Neural progenitor cell (in vitro differentiated cells): ENCODE data around the gene TPPP2. TPM values are rescaled to one million over a fixed set of nuclear protein-coding genes. Genes with fewer than 3 reads are reported as not detected.
A peak's percentile ranks its signal among the peaks of the same experiment; 100 is the strongest.

Experiments
- DNase-seq: peaks from one replicate; pipeline ENCODE4 v3.0.0-alpha.2; 2016; ENCODE audit warnings: low spot score
- H2AFZ ChIP-seq: fragments of 200-600 bp; sonication (generic); replicated peaks from 2 replicates; pipeline ENCODE4 v1.6.1; 2016; ENCODE audit warnings: antibody characterized with exemption
- H3F3A ChIP-seq: fragments of 200-600 bp; sonication (generic); 2 replicates; pipeline ENCODE4 v1.6.1; 2016; ENCODE audit warnings: antibody characterized with exemption, low read depth
- H3K27ac ChIP-seq: fragments of 200-600 bp; sonication (generic); 2 replicates; pipeline ENCODE4 v1.5.1; 2016; ENCODE audit warnings: mild to moderate bottlenecking
- H3K27me3 ChIP-seq: fragments of 200-600 bp; sonication (generic); 2 replicates; pipeline ENCODE4 v1.6.1; 2016; ENCODE audit warnings: mild to moderate bottlenecking, moderate library complexity
- H3K36me3 ChIP-seq: fragments of 200-600 bp; sonication (generic); 2 replicates; pipeline ENCODE4 v1.5.1; 2016
- H3K4me1 ChIP-seq: fragments of 200-600 bp; sonication (generic); 2 replicates; pipeline ENCODE4 v1.6.1; 2016; ENCODE audit warnings: mixed run types
- H3K4me2 ChIP-seq: fragments of 200-600 bp; sonication (generic); 2 replicates; pipeline ENCODE4 v1.6.1; 2016
- H3K4me3 ChIP-seq: fragments of 200-600 bp; sonication (generic); 2 replicates; pipeline ENCODE4 v1.5.1; 2016
- H3K79me2 ChIP-seq: fragments of 200-600 bp; sonication (generic); 2 replicates; pipeline ENCODE4 v1.6.1; 2016; ENCODE audit warnings: low read depth
- H3K9ac ChIP-seq: fragments of 200-600 bp; sonication (generic); 2 replicates; pipeline ENCODE4 v1.6.1; 2016
- H3K9me3 ChIP-seq: fragments of 200-600 bp; sonication (generic); 2 replicates; pipeline ENCODE4 v1.5.1; 2016; ENCODE audit warnings: low read depth
- H4K20me1 ChIP-seq: fragments of 200-600 bp; sonication (generic); 2 replicates; pipeline ENCODE4 v1.6.1; 2016; ENCODE audit warnings: low read depth
- H3K27ac Mint-ChIP-seq: 3 replicates; pipeline ENCODE4 v1.8.0; 2021; ENCODE audit warnings: mixed read lengths
- H3K27me3 Mint-ChIP-seq: 2 replicates; pipeline ENCODE4 v1.8.0; 2022; ENCODE audit warnings: low read depth, mild to moderate bottlenecking, inconsistent platforms, moderate library complexity, mixed read lengths; ENCODE audit not compliant: insufficient read depth
- H3K36me3 Mint-ChIP-seq: 3 replicates; pipeline ENCODE4 v1.8.0; 2021; ENCODE audit warnings: mixed read lengths
- H3K4me1 Mint-ChIP-seq: 3 replicates; pipeline ENCODE4 v1.8.0; 2021; ENCODE audit warnings: mixed read lengths
- H3K4me3 Mint-ChIP-seq: 3 replicates; pipeline ENCODE4 v1.8.0; 2021; ENCODE audit warnings: mild to moderate bottlenecking, moderate library complexity, mixed read lengths
- H3K9me3 Mint-ChIP-seq: 3 replicates; pipeline ENCODE4 v1.8.0; 2020; ENCODE audit warnings: mixed read lengths
- EZH2 ChIP-seq: fragments of 200-600 bp; sonication (generic); IDR thresholded peaks from 2 replicates; pipeline ENCODE4 v1.6.1; 2017; ENCODE audit warnings: antibody characterized with exemption, mild to moderate bottlenecking, moderate library complexity
- EZH2phosphoT487 ChIP-seq: fragments of 200-600 bp; sonication (generic); IDR thresholded peaks from 2 replicates; pipeline ENCODE4 v1.6.1; 2017; ENCODE audit warnings: antibody characterized with exemption
- total RNA-seq: library from RNA; depleted of rRNA; stranded (reverse); fragments of >200 nt; gene quantifications from 2 replicates; pipeline ENCODE4 v1.2.3, GENCODE V29; 2015; ENCODE audit warnings: low replicate concordance
- TF ChIP-seq, protein P1 (sequence below): fragments of 200-600 bp; sonication (generic); IDR thresholded peaks from 2 replicates; pipeline ENCODE4 v1.5.1; 2017; ENCODE audit warnings: antibody characterized with exemption, mild to moderate bottlenecking

The TPPP2 gene
- total RNA-seq, 1 donor from 2014 or later = not detected

- Histone ChIP-seq H3K4me1 (peaks cover 10% of the 10 kb centered on the region), H2AFZ (peak within 1 kb of the TSS; percentile 18), H3K36me3 (no peaks in the 10 kb centered on the region), H3K79me2 (no peaks in the 10 kb centered on the region), H3F3A (no peaks in the 10 kb centered on the region), H3K27ac (no peak within 1 kb of the TSS), H3K27me3 (peaks cover 87% of the 10 kb centered on the region), H3K4me2 (peak within 1 kb of the TSS; percentile 77), H3K9ac (no peak within 1 kb of the TSS), H3K9me3 (no peaks in the 10 kb centered on the region), H3K4me3 (peak within 1 kb of the TSS; percentile 46), H4K20me1 (no peaks in the 10 kb centered on the region)
- TF ChIP-seq, protein P1, sequence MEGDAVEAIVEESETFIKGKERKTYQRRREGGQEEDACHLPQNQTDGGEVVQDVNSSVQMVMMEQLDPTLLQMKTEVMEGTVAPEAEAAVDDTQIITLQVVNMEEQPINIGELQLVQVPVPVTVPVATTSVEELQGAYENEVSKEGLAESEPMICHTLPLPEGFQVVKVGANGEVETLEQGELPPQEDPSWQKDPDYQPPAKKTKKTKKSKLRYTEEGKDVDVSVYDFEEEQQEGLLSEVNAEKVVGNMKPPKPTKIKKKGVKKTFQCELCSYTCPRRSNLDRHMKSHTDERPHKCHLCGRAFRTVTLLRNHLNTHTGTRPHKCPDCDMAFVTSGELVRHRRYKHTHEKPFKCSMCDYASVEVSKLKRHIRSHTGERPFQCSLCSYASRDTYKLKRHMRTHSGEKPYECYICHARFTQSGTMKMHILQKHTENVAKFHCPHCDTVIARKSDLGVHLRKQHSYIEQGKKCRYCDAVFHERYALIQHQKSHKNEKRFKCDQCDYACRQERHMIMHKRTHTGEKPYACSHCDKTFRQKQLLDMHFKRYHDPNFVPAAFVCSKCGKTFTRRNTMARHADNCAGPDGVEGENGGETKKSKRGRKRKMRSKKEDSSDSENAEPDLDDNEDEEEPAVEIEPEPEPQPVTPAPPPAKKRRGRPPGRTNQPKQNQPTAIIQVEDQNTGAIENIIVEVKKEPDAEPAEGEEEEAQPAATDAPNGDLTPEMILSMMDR = no peak
- TF ChIP-seq EZH2phosphoT487 (peak; percentile 19), EZH2 (peak; percentile 77)
- H3K27me3 Mint-ChIP-seq = peaks cover 19% of the 10 kb centered on the region
- peak within 1 kb of the TSS; percentile 91 for H3K4me3 Mint-ChIP-seq
- peak within 1 kb of the TSS; percentile 43 for H3K27ac Mint-ChIP-seq
- peaks cover 15% of the 10 kb centered on the region for H3K4me1 Mint-ChIP-seq
- DNase-seq = peak; percentile 89
- peaks cover 2% of the 10 kb centered on the region for H3K9me3 Mint-ChIP-seq
- H3K36me3 Mint-ChIP-seq = peaks cover 4% of the 10 kb centered on the region
Observed at GRCh38 chr14:21024585-21025370, 5.2 kb upstream of the TPPP2 start, which contains the start of gene NDRG2. TSS of gene NDRG2 (minus strand) at chr14:21025061. CDS start at chr14:21023315, 1,746 bp downstream.

- Histone ChIP-seq H3K36me3 (no peaks in the 10 kb centered on the region), H3K27me3 (peaks cover 82% of the 10 kb centered on the region), H2AFZ (peak overlapping the region; percentile 18), H3F3A (no peaks in the 10 kb centered on the region), H3K27ac (no peak overlapping the region), H3K4me2 (peak overlapping the region; percentile 77), H3K9me3 (no peaks in the 10 kb centered on the region), H3K4me3 (peak overlapping the region; percentile 46), H3K79me2 (no peaks in the 10 kb centered on the region), H3K4me1 (peaks cover 10% of the 10 kb centered on the region), H4K20me1 (no peaks in the 10 kb centered on the region), H3K9ac (no peak overlapping the region)
- Mint-ChIP-seq H3K9me3 (peaks cover 2% of the 10 kb centered on the region), H3K27me3 (peaks cover 16% of the 10 kb centered on the region), H3K27ac (peak overlapping the region; percentile 43), H3K36me3 (peaks cover 4% of the 10 kb centered on the region), H3K4me3 (peak overlapping the region; percentile 91), H3K4me1 (peaks cover 15% of the 10 kb centered on the region)
- DNase-seq = peak; percentile 58
- TF ChIP-seq EZH2phosphoT487 (peak; percentile 49), EZH2 (peak; percentile 43)
- TF ChIP-seq, protein P1 = no peak
Observed at GRCh38 chr14:21025371-21026273, 4.4 kb upstream of the TPPP2 start.

DNA sequence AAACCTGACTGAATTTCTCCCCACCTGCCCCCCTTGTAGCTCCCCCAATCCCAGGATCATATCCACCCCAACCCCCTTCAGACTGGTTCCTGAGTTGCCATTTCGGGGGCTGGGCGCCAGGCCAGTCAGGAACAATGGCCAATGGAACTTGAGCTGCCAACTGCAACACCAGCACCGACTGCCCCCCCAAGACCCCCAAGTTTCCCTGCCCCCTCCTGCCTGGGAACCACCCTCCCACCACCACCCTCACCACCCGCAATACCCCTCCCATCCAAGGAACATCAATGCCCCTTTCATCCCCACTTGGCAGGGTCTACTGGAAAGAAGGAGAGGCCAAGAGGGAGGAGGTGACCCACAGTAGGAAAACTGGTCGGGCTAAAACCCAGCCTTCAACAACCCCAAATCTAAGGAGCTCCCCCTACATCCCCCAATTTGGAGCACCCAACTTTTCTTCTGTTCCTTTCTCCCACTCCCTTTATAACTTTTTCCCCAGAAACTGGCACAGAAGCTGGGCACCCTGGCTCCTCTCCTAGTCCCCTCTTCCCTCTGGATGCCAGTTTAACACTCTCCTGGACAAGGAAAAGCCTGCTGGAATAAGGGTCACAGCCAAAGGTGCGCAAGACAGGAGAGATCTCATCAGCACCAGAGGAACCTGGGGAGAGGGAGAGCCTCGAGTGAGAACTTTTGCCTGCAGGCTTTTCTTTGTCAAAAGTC, 3.6 kb upstream of the TPPP2 start:
- Mint-ChIP-seq H3K4me3 (peak overlapping the region; percentile 91), H3K9me3 (peaks cover 2% of the 10 kb centered on the region), H3K27me3 (peaks cover 13% of the 10 kb centered on the region), H3K27ac (no peak overlapping the region), H3K36me3 (peaks cover 4% of the 10 kb centered on the region), H3K4me1 (peaks cover 15% of the 10 kb centered on the region)
- H3F3A ChIP-seq = no peaks in the 10 kb centered on the region
- peaks cover 10% of the 10 kb centered on the region for H3K4me1 ChIP-seq
- no peak overlapping the region for H3K4me3 ChIP-seq
- H4K20me1 ChIP-seq = no peaks in the 10 kb centered on the region
- no peak for DNase-seq
- no peak overlapping the region for H3K27ac ChIP-seq
- H3K9me3 ChIP-seq = no peaks in the 10 kb centered on the region
- no peak overlapping the region for H2AFZ ChIP-seq
- no peaks in the 10 kb centered on the region for H3K36me3 ChIP-seq
- no peaks in the 10 kb centered on the region for H3K79me2 ChIP-seq
- H3K9ac ChIP-seq = no peak overlapping the region
- peaks cover 74% of the 10 kb centered on the region for H3K27me3 ChIP-seq
- TF ChIP-seq, protein P1 = no peak
- TF ChIP-seq EZH2phosphoT487 (no peak), EZH2 (no peak)
- peak overlapping the region; percentile 77 for H3K4me2 ChIP-seq
